ENCODE data around the gene TXNDC5.

DNA sequence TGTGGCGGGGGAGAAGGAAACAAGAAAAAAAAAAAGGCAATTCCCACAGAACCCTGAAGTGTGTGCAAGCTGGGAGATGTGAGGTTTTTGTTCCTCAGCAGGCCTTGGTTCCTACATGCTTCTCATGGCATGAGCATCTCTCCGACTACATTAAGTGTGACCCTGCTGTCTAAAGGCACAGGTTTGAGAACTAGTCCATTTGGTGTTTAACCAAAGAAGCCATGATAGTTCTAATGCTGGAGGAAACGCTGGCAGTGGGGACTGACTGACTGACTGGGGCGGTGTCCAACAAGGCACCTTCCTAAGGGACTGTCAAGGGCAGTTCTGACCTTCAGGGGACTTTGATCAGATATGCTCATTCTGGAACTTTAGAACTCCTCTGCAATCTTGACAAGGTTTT lies 3.8 kb downstream of the TXNDC5 start:
- TF ChIP-seq, protein P1, sequence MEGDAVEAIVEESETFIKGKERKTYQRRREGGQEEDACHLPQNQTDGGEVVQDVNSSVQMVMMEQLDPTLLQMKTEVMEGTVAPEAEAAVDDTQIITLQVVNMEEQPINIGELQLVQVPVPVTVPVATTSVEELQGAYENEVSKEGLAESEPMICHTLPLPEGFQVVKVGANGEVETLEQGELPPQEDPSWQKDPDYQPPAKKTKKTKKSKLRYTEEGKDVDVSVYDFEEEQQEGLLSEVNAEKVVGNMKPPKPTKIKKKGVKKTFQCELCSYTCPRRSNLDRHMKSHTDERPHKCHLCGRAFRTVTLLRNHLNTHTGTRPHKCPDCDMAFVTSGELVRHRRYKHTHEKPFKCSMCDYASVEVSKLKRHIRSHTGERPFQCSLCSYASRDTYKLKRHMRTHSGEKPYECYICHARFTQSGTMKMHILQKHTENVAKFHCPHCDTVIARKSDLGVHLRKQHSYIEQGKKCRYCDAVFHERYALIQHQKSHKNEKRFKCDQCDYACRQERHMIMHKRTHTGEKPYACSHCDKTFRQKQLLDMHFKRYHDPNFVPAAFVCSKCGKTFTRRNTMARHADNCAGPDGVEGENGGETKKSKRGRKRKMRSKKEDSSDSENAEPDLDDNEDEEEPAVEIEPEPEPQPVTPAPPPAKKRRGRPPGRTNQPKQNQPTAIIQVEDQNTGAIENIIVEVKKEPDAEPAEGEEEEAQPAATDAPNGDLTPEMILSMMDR (IDR thresholded peaks at IDR 0.05), result no peak
- no peak for TF ChIP-seq POLR2A (IDR thresholded peaks at IDR 0.05)

All from transverse colon (tissue), 3 donors.